ENCODE results near the gene SEMA6D.

Gene SEMA6D, protein sequence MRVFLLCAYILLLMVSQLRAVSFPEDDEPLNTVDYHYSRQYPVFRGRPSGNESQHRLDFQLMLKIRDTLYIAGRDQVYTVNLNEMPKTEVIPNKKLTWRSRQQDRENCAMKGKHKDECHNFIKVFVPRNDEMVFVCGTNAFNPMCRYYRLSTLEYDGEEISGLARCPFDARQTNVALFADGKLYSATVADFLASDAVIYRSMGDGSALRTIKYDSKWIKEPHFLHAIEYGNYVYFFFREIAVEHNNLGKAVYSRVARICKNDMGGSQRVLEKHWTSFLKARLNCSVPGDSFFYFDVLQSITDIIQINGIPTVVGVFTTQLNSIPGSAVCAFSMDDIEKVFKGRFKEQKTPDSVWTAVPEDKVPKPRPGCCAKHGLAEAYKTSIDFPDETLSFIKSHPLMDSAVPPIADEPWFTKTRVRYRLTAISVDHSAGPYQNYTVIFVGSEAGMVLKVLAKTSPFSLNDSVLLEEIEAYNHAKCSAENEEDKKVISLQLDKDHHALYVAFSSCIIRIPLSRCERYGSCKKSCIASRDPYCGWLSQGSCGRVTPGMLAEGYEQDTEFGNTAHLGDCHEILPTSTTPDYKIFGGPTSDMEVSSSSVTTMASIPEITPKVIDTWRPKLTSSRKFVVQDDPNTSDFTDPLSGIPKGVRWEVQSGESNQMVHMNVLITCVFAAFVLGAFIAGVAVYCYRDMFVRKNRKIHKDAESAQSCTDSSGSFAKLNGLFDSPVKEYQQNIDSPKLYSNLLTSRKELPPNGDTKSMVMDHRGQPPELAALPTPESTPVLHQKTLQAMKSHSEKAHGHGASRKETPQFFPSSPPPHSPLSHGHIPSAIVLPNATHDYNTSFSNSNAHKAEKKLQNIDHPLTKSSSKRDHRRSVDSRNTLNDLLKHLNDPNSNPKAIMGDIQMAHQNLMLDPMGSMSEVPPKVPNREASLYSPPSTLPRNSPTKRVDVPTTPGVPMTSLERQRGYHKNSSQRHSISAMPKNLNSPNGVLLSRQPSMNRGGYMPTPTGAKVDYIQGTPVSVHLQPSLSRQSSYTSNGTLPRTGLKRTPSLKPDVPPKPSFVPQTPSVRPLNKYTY

DNA sequence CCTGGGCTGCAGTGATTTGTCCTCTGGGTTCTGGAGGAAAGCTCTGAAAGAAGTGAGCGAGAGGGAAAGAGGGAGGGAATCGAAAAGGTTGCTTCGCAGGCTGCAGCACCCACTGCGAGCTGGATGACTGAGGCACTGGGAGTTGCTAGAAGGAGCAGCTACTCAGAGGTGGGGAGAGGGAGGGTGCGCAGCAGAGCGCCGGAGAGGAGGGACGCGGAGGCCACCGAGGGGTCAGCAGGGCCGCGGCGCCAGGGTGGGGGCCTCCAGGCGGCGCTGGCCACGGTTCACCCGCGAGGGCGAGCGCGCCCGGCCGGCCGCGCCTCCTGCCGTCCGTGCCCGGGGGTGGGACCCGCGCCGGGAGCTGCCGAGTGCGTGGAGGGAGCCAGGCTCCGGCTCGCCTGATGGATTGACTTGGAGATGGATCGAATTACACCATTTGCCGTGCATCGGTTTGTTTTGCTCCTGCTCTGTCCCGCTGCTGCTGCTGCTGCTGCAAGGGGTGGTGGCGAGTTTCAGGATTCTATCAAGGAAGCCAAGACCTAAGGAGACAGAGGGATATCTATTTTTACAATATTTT is at the start of gene SEMA6D:
SEMA6D (plus strand) TSS at position 470 of the 577 bp plus-strand sequence. CDS start 42,294 bp downstream, outside the sequence.
- DNase-seq = no peak

GRCh38 chr15:47669221-47669620 is 48.1 kb upstream of the SEMA6D start:
- no peak for DNase-seq

GRCh38 chr15:47670365-47670764 is 46.9 kb upstream of the SEMA6D start:
- DNase-seq = no peak

DNA sequence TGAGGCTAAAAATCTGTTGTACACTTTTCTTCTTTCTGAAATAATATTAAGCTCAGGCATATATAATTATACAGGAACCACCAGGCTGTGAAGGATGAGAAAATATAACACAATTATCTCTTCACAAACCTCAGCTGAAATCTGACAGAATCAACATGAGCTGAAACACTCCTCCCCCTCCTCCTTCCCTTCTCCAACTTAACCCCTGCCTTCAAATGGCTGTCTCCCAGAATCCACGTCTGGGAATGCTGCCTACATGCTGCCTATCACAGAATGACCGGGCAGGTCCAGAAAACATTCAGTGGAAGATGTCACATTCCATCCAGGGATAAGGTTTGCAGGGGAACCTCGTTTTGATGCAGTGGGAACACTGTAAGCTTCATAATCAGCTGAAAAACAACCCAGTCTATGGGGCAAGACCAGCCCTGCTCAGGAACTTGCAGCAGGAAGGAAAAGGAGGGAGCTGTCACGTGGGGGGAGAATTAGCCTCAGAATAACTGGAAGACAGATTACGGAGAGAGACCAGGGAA is 44.0 kb upstream of the SEMA6D start:
- DNase-seq = no peak

DNA sequence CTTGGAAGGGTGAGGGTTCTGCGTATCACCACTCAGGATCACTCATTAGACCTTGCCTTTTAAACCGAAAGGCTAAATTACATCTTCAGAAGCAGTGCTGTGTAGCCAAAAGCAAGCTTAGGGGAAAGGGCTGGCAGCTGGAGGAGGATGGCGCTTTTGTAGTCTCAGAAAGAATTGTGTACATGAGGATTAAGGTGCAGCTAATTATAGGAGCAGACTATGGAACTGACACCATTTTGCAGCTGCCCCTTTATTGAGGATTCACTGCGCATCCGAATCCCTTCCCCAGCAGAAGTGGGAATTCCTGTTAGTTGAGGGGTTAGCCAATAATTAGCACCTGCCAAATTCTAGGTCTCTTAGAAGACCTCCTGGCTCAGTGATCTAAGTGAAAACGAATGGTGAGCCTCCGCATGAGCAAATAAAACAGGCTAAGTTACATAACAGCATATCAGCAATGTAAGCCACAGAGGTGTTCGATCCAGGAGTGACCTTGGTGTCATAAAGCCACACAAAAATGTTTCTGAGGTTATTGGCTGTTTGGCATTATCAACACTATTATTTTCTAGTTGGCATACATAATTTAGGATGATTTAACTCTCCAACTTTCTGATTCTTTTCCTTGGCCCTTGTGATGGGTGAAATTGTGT is 42.6 kb upstream of the SEMA6D start:
- DNase-seq = no peak

DNA sequence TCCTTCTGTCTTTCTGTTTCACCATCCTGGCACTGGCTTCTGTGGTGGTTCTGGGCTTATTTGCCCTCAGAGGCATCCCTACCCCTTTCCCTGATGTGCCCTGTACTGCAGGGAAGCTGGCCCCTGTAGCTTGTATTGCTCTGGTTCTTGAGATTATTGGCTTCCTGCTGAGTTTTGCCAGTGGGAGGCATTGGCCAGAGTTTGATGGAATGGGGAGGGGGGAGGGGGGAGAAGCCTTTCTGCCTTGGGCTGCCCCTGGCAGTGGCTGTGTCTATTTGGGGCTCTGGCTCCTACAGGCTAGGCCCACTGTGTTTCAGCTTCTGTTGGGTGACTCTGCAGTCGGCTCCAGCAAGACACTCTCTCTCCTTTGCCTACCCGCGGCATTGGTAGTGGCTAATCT is 41.6 kb upstream of the SEMA6D start:
- DNase-seq = no peak

DNA sequence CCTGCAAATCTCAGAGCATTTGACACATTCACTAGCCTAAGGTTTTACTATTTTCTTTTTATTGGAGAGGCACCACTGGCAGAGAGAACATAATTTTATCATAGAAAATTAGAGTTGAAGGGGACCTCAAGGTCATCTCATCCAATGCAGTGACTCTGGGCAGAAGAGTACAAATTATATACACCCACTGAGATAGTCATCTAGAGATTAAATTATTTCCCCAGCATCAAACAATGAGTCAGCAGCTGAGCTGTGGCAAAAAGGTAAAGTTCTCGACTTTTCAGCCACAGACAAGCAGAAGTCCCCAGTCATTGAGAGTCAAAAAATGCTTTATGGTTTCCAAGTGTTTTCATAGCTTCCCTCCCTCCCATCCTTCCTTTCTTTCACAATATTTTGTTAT is 39.3 kb upstream of the SEMA6D start:
- DNase-seq = no peak

GRCh38 chr15:47682661-47683060 is 34.6 kb upstream of the SEMA6D start:
- no peak for DNase-seq

DNA sequence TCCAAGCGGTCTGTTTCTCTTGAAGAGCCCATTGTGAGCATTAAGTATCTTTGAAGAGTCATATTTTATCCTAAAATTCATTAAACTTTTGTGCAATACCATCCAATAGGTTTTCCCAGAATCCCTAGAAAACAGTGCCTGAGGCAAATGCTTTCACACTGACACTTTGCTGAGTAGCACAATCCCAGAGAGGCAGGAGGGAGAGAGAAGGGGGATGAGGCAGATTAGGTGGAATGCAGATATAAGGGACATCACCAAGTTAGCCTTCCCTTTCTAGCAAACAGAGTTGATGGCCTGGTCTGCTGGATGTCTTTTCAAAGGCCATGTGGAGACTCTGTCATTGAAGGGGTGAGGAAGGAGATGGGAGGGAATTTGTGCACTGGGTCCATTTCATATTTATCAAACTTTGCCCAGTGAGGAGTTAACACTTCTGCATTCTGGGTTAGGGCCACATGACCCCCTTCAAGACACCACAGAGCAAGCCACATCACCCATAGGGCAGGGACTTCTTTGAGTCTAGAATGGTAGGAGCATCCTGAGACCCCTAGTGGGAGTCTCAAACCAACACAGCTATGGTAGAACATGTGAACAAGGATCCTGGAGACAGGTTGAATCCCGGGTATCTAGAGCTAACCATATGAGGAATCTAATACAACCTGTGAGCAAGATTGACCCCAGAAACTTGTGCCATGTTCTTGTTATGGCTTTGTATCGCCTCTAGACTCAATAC is 32.0 kb upstream of the SEMA6D start:
- DNase-seq = no peak

GRCh38 chr15:47688573-47689086 is 28.7 kb upstream of the SEMA6D start:
- no peak for DNase-seq

DNA sequence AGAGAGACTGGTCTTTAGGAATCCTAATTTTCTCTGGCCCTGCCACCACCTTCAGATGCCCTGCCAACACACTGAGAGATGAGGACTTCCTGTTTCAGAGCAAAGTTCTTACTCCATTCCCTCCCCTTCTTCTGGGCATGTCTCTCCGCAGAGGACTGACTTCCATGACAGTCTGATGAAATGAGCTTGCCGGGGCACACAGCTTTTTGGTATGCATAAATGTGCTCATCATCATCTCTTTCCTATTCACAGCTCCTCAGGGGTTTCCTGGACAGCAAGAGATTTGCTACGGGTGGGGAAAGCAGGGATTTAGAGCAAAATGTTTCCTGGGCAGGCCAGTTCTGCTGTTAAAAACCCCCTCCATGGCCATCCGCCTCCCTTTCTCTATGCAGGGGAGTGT is 27.6 kb upstream of the SEMA6D start:
- DNase-seq = no peak

GRCh38 chr15:47691882-47692281 is 25.4 kb upstream of the SEMA6D start:
- no peak for DNase-seq

- no peak for DNase-seq
These were observed 21.0 kb upstream of the SEMA6D start for GRCh38 chr15:47696351-47696750.

DNA sequence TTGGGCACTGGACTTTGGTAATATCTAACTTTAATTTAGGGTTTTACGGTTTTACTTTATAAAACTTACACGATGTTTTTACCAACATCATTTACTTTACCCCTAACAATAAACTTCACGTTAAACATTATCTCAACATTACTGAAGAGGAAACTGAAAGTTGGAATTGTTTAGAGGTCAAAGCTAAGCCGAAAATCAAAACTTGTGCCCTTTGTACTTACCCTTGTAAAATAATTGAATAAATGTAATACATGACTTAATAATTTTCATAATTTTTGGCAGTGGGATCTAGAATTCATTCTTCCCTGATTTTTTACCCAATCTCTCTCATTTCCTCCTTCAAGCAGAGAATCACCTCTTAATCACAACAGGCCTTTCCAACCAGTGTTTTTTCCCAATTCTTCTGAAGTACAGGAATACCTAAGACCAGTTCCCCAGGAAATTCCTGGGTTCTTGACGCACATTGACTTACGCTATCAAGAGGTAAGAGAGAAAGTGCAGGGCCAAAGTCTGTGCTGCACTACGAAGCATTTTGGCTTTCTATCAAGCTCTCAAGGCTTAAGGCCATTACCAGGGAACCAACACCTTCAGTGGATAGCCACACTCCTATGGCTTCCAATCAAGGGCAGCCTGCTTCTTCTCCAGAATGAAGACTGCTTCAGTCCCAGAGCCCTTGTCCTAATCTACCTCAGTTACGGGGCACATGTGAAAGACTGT is 11.9 kb upstream of the SEMA6D start:
- DNase-seq = no peak

DNA sequence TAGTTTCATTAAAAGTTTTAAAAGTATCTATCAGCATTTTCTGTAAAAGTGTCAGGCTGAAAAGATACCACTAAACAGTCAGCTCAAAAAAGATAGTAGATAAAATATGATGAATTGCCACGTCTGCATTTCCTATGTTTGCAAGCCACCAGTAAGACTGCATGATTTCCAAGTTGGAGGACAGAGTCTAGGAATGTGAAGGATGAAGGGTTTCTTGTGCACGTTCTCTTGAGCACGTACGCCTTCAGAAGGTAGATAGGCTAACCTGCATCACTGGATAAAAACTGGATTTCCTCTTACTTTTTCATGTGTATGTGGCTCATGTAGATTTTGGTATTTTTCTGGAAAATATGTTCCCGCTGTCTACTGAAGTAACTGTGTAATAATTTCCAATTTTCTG is 9.9 kb upstream of the SEMA6D start:
- no peak for DNase-seq

GRCh38 chr15:47708161-47708980 is 8.9 kb upstream of the SEMA6D start:
- DNase-seq = no peak

DNA sequence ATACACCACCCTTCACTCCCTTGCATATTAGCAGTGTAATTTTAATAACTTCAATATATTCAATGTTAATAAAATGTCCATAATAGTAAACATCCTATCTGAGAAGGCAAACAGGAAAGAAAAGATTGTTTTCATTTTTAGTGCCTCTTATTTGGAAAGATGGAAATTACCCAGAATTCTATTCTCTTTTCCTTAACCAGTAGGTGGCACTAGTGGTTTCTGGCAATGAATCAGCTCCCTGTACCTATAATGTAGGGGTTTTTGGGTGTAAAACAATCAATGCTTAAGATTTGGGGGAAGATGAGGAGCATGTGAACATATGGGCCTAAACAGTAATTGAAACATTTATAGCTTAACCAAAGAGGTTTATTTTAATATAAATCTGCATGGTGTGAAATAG is 5.7 kb upstream of the SEMA6D start:
- DNase-seq = no peak

DNA sequence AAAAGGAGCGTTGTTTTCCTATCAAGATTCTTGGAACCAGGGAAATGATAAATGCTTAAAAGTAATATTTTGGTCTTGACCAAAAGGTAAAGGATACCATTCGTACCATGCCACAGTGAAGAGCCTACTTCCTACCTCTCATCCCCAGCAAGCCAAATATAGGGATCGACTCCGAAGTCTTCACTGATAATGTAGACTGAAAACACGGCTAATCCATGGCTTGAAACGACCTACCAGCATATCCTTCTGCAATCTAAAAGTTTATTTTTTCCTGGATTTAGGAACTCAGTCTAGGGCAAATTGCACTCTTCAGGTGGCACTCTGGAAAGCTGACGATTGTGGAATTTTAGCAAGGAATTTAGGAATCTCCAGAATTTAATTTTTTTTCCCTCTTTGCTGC is 1.9 kb upstream of the SEMA6D start:
- DNase-seq = no peak

- DNase-seq = no peak
These were observed 1.4 kb upstream of the SEMA6D start for GRCh38 chr15:47715856-47716445.

GRCh38 chr15:47716516-47716915 is 789 bp upstream of the SEMA6D start:
- DNase-seq = no peak

Data from CD4-positive, alpha-beta T cell treated with Interleukin-4 for 4 hours (primary cell).